Thyroid gland (tissue), 4 donors: ENCODE measurements around the gene MAST4.

Experiments used
- POLR2A ChIP-seq, 2 donors: fragments of 450-650 bp; IDR thresholded peaks; one replicate each; pipeline ENCODE4 v1.6.1; 2017; ENCODE audit warnings: antibody characterized with exemption in 2 of 2, mild to moderate bottlenecking in 2 of 2, moderate library complexity in 1 of 2
- TF ChIP-seq, protein P1 (sequence below), 6 experiments: fragments of 200-600 bp in 3 of 6; fragments of 450-650 bp in 3 of 6; sonication (generic) in 3 of 6; IDR thresholded peaks; one replicate each; pipeline ENCODE4 v1.5.1; 2016 to 2019; ENCODE audit warnings: antibody characterized with exemption in 6 of 6, mild to moderate bottlenecking in 2 of 6, inconsistent platforms in 1 of 6, moderate library complexity in 1 of 6

DNA sequence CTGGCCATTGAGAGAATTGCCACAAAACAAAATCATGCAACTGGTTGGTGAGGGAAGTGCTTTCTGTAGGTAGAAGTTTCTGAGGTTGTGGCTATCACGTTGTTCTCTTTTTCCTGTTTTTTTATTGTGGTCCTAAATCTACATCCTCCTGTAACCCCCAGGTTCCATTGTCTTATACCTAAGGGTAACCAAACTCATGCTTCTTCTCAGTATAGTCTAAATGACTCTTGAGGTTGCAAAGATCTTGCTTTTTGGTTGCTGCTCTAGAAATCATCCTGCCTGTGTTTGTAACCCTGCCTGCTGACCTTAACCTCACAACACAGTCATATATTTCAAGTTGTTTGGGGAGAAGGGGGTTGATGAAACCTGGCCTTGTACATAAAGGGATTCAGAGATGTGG is 327.3 kb downstream of the MAST4 start:
- TF ChIP-seq, protein P1, sequence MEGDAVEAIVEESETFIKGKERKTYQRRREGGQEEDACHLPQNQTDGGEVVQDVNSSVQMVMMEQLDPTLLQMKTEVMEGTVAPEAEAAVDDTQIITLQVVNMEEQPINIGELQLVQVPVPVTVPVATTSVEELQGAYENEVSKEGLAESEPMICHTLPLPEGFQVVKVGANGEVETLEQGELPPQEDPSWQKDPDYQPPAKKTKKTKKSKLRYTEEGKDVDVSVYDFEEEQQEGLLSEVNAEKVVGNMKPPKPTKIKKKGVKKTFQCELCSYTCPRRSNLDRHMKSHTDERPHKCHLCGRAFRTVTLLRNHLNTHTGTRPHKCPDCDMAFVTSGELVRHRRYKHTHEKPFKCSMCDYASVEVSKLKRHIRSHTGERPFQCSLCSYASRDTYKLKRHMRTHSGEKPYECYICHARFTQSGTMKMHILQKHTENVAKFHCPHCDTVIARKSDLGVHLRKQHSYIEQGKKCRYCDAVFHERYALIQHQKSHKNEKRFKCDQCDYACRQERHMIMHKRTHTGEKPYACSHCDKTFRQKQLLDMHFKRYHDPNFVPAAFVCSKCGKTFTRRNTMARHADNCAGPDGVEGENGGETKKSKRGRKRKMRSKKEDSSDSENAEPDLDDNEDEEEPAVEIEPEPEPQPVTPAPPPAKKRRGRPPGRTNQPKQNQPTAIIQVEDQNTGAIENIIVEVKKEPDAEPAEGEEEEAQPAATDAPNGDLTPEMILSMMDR (IDR thresholded peaks at IDR 0.05), result no peak
- no peak for TF ChIP-seq POLR2A (IDR thresholded peaks at IDR 0.05)
